PC-3 (cell line): ENCODE measurements around the gene ZNF839. TPM values are rescaled to one million over a fixed set of nuclear protein-coding genes. Genes with fewer than 3 reads are reported as not detected.
"Not testable (repeated sequence)": the region's sequence is repeated elsewhere in the genome, so short reads cannot be mapped to it uniquely, and the experiment has no call there.

Source experiments
- ATAC-seq: fragments of 200-7000 bp; cut with Tn5 transposase; 2 replicates; pipeline ENCODE4 v1.9.1; 2020; ENCODE audit warnings: mild to moderate bottlenecking, moderate library complexity
- BruUV-seq: library from RNA; stranded (reverse); fragments of 400-500 nt; replicated peaks from 2 replicates; lab custom pipeline; 2021; lab: Mats Ljungman, UMichigan
- CTCF ChIA-PET: fragments of 300-600 bp; sonication (Branson Sonifier 250); formaldehyde crosslinking; loops from one replicate; lab custom pipeline; 2022; ENCODE audit warnings: antibody characterized with exemption; lab: Charles Lee
- POLR2A ChIA-PET: fragments of 300-600 bp; sonication (Branson Sonifier 250); formaldehyde crosslinking; loops from one replicate; lab custom pipeline; 2022; ENCODE audit warnings: antibody characterized with exemption; ENCODE audit not compliant: unreplicated experiment; lab: Charles Lee
- DNase-seq: peaks from one replicate; pipeline ENCODE4 v3.0.0-alpha.2; 2015
- H2AFZ ChIP-seq: fragments of 300-600 bp; sonication (generic); 2 replicates; pipeline ENCODE4 v1.6.0; 2016; ENCODE audit warnings: antibody characterized with exemption, low read length
- H3F3A ChIP-seq: fragments of 300-600 bp; sonication (generic); one replicate; pipeline ENCODE4 v1.6.0; 2017; ENCODE audit warnings: antibody characterized with exemption, low read length, control low read depth, mild to moderate bottlenecking; ENCODE audit not compliant: unreplicated experiment
- H3K27ac ChIP-seq: fragments of 300-600 bp; sonication (generic); 2 replicates; pipeline ENCODE4 v1.5.1; 2016; ENCODE audit warnings: mild to moderate bottlenecking, low read length
- H3K27me3 ChIP-seq: fragments of 300-600 bp; sonication (generic); 2 replicates; pipeline ENCODE4 v1.6.1; 2016; ENCODE audit warnings: low read length, mixed read lengths
- H3K36me3 ChIP-seq: fragments of 300-600 bp; sonication (generic); 2 replicates; pipeline ENCODE4 v1.6.1; 2016; ENCODE audit warnings: low read depth, mixed run types, low read length, mixed read lengths
- H3K4me1 ChIP-seq: fragments of 300-600 bp; sonication (generic); 2 replicates; pipeline ENCODE4 v1.5.1; 2016; ENCODE audit warnings: low read length; ENCODE audit not compliant: insufficient read depth
- H3K4me2 ChIP-seq: fragments of 300-600 bp; sonication (generic); 2 replicates; pipeline ENCODE4 v1.6.0; 2016; ENCODE audit warnings: low read length
- H3K4me3 ChIP-seq: fragments of 300-600 bp; sonication (generic); 2 replicates; pipeline ENCODE4 v1.5.1; 2016; ENCODE audit warnings: mild to moderate bottlenecking, low read length, mixed read lengths
- H3K79me2 ChIP-seq: fragments of 300-600 bp; sonication (generic); 2 replicates; pipeline ENCODE4 v1.6.1; 2017; ENCODE audit warnings: low read length, mixed read lengths
- H3K9ac ChIP-seq: fragments of 300-600 bp; sonication (generic); 2 replicates; pipeline ENCODE4 v1.6.0; 2016; ENCODE audit warnings: mild to moderate bottlenecking, low read length
- H3K9me2 ChIP-seq: fragments of 300-600 bp; sonication (generic); replicated peaks from 2 replicates; pipeline ENCODE4 v1.6.1; 2016; ENCODE audit warnings: mixed run types, low read length, mixed read lengths
- H3K9me3 ChIP-seq: fragments of 300-600 bp; sonication (generic); 2 replicates; pipeline ENCODE4 v1.6.1; 2016; ENCODE audit warnings: low read length, mixed read lengths
- H4K20me1 ChIP-seq: fragments of 300-600 bp; sonication (generic); 2 replicates; pipeline ENCODE4 v1.6.1; 2016; ENCODE audit warnings: low read length, mixed read lengths
- CTCF ChIP-seq: fragments of 300-600 bp; sonication (generic); conservative IDR thresholded peaks from 2 replicates; pipeline ENCODE4 v1.5.1; 2017; ENCODE audit warnings: antibody characterized with exemption, low read depth, mild to moderate bottlenecking, low read length
- EZH2 ChIP-seq: fragments of 300-600 bp; sonication (generic); IDR thresholded peaks from one replicate; pipeline ENCODE4 v1.6.1; 2017; ENCODE audit warnings: antibody characterized with exemption, mild to moderate bottlenecking, low read length; ENCODE audit not compliant: unreplicated experiment
- EZH2phosphoT487 ChIP-seq: fragments of 300-600 bp; sonication (generic); IDR thresholded peaks from 2 replicates; pipeline ENCODE4 v1.6.1; 2018; ENCODE audit warnings: mild to moderate bottlenecking, antibody characterized with exemption, low read length, borderline replicate concordance
- intact Hi-C: fragments of 100-400 bp; cut with micrococcal nuclease; formaldehyde crosslinking; loops from 2 replicates; pipeline ENCODE4 v1.9.0; 2023
- total RNA-seq: library from RNA; depleted of rRNA; stranded (reverse); fragments of >200 nt; gene quantifications from 2 replicates; pipeline ENCODE4 v1.2.3, GENCODE V29; 2014

ZNF839 gene
- total RNA-seq, 1 experiment from 2014 or later = 13.2 TPM

GRCh38 chr14:102346645-102347044 is 27.1 kb downstream of the ZNF839 start:
- Histone ChIP-seq H3K4me3 (no peak overlapping the region), H3K79me2 (no peaks in the 10 kb centered on the region), H2AFZ (no peak overlapping the region), H3K4me2 (no peak overlapping the region), H4K20me1 (no peaks in the 10 kb centered on the region), H3K27me3 (no peaks in the 10 kb centered on the region), H3F3A (no peaks in the 10 kb centered on the region), H3K9me3 (no peaks in the 10 kb centered on the region), H3K9me2 (no peaks in the 10 kb centered on the region), H3K27ac (no peak overlapping the region), H3K4me1 (no peaks in the 10 kb centered on the region), H3K9ac (no peak overlapping the region), H3K36me3 (peaks cover 26% of the 10 kb centered on the region)
- POLR2A ChIA-PET = no interaction called here
- TF ChIP-seq CTCF (no peak), EZH2phosphoT487 (no peak)
- no peak for DNase-seq
- intact Hi-C loops = no loop called here
- CTCF ChIA-PET = no interaction called here
- no TSS peak for BruUV-seq
- no peak for ATAC-seq

- no TSS peak for BruUV-seq
- Histone ChIP-seq H2AFZ (no peak overlapping the region), H3K9me3 (no peaks in the 10 kb centered on the region), H3K9ac (no peak overlapping the region), H3K79me2 (no peaks in the 10 kb centered on the region), H3K27ac (no peak overlapping the region), H3K4me3 (no peak overlapping the region), H3K27me3 (no peaks in the 10 kb centered on the region), H3K36me3 (peaks cover 29% of the 10 kb centered on the region), H4K20me1 (no peaks in the 10 kb centered on the region), H3K4me2 (no peak overlapping the region), H3K4me1 (no peaks in the 10 kb centered on the region), H3K9me2 (no peaks in the 10 kb centered on the region), H3F3A (no peaks in the 10 kb centered on the region)
- intact Hi-C loops = no loop called here
- ATAC-seq = no peak
- DNase-seq = no peak
- ChIA-PET CTCF (no interaction called here), POLR2A (interaction anchor here (0.6 kb wide), 1 partner anchor 64 kb away, joined by 3 read pairs; no protein-coding TSS in a partner anchor)
- TF ChIP-seq EZH2phosphoT487 (no peak), EZH2 (no peak), CTCF (no peak)
Observed at GRCh38 chr14:102348376-102348775, 28.8 kb downstream of the ZNF839 start.

- H3K4me3 ChIP-seq = no peak overlapping the region
- CTCF ChIA-PET = no interaction called here
Observed at GRCh38 chr14:102351023-102351422, 31.5 kb downstream of the ZNF839 start.

GRCh38 chr14:102351593-102351992 is 32.0 kb downstream of the ZNF839 start:
- H3K9me3 ChIP-seq, H3K9ac ChIP-seq, DNase-seq, BruUV-seq, POLR2A ChIA-PET, H3K4me1 ChIP-seq, H3F3A ChIP-seq, H3K79me2 ChIP-seq, ATAC-seq, H3K27me3 ChIP-seq, CTCF ChIA-PET, H3K4me3 ChIP-seq, H4K20me1 ChIP-seq, H3K27ac ChIP-seq, H3K4me2 ChIP-seq, H2AFZ ChIP-seq, H3K9me2 ChIP-seq, intact Hi-C loops: not testable (repeated sequence)
- peaks cover 30% of the 10 kb centered on the region for H3K36me3 ChIP-seq

More at GRCh38 chr14:102351023-102351422, 31.5 kb downstream of the ZNF839 start:
- peaks cover 5% of the 10 kb centered on the region; the same call in 1 of the 2 replicates for H3K4me1 ChIP-seq
- DNase-seq (no peak), ATAC-seq (no peak)
- H3K4me2 ChIP-seq = no peak overlapping the region
- no peak overlapping the region for H2AFZ ChIP-seq
- no peak overlapping the region for H3K27ac ChIP-seq
- H4K20me1 ChIP-seq = no peaks in the 10 kb centered on the region
- TF ChIP-seq EZH2phosphoT487 (no peak), CTCF (no peak), EZH2 (no peak)
- H3K9me2 ChIP-seq = no peaks in the 10 kb centered on the region
- no peaks in the 10 kb centered on the region for H3K79me2 ChIP-seq
- H3K27me3 ChIP-seq = no peaks in the 10 kb centered on the region
- peaks cover 29% of the 10 kb centered on the region for H3K36me3 ChIP-seq
- intact Hi-C loops = no loop called here
- H3K9ac ChIP-seq = no peak overlapping the region
- no peaks in the 10 kb centered on the region for H3F3A ChIP-seq
- no TSS peak for BruUV-seq
- H3K9me3 ChIP-seq = no peaks in the 10 kb centered on the region
- POLR2A ChIA-PET = no interaction called here
